Measurements from ENCODE around the gene XPO1.

GRCh38 chr2:61438670-61439069 lies 99.5 kb downstream of the XPO1 start:
- TF ChIP-seq POLR2A (IDR thresholded peaks at IDR 0.05) (no peak), CTCF (IDR thresholded peaks at IDR 0.05) (no peak)
